ENCODE results near the gene TRIM63.

TRIM63 gene

GRCh38 chr1:26084091-26084561, 16.7 kb upstream of the TRIM63 start:
- DNase-seq, result no peak

DNA sequence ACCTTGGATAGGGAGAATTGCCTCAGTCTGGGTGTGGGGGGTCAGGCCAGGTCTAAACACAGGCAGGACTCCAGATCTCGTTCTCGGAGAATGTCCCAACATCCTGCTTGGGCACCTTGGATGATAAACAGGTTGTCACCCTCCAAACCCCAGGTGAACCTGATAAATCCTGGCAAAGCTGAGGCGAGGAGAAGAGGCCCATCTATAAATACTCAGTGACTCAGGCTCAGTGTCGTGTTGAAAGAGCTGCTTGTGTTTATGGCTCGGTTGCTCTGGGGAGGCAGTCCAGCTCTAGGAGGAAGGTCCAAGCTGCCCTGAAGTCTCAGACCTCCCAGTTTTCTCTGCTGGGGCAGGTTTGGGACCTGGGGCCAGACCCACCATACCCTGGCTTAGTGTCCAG, 15.8 kb upstream of the TRIM63 start:
- no peak for DNase-seq

DNA sequence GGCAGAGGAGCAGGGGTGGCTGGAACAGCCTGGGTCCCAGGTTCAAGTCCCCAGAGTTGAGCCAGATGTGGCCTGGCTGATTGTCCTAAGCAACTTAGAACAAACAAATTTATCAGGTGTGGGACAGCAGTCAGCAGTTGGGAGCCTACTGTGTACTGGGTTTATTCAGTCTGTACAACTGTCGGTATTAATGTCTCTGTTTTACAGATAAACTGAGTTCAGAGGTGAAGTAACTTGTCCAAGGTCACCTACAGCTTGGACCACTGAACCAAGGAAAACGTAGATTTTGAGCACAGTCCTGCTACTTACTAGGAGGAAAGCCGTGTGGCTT, 14.6 kb upstream of the TRIM63 start:
- DNase-seq, result no peak

- DNase-seq, result no peak
These were observed 14.0 kb upstream of the TRIM63 start for GRCh38 chr1:26081267-26082019.

- DNase-seq, result no peak
These were observed 12.8 kb upstream of the TRIM63 start for GRCh38 chr1:26079960-26080814.

DNA sequence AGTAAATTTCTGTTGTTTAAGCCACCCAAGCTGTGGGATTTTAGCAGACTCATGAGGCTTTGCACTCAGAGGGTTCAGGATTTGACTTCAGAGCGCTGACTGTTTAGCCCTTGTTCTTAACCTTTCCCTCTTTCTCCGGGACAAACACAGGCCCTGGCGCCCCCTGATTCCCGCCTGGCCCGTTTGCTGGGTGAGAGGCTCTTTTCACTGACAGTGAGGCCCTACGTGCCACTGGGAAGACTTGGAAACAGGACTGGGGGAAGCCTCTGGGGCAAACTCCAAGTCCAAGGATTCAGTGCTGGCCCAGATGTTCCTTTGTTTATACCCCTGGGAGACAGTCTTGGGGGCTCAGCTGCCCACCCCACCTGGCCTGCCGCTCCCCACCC, 11.7 kb upstream of the TRIM63 start:
- DNase-seq, result no peak

GRCh38 chr1:26078286-26079177, 11.1 kb upstream of the TRIM63 start:
- no peak for DNase-seq

- no peak for DNase-seq
These were observed 10.1 kb upstream of the TRIM63 start for GRCh38 chr1:26077524-26077923.

GRCh38 chr1:26075421-26076144, 8.2 kb upstream of the TRIM63 start:
- DNase-seq, result no peak

DNA sequence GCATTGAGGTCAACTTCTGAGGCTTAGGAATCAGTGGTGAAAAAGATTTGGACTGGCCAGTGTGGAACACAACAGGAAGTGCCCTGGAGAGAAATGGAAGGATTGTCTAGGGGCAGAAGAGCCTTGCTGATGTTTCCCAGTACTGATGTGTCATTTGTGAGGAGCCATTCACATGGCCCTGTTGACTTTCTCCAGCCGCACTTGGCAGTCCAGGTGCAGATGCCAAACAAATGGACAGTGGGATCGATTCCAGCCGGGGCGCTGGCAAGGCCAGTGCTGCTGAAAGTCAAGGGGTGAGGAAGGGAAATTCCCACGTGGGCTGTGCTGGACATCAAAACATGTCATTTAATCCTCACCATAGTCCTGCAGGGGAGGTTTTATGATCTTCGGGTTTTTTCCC, 4.9 kb upstream of the TRIM63 start:
- DNase-seq, result no peak

GRCh38 chr1:26070963-26071342, 3.5 kb upstream of the TRIM63 start:
- DNase-seq, result no peak

DNA sequence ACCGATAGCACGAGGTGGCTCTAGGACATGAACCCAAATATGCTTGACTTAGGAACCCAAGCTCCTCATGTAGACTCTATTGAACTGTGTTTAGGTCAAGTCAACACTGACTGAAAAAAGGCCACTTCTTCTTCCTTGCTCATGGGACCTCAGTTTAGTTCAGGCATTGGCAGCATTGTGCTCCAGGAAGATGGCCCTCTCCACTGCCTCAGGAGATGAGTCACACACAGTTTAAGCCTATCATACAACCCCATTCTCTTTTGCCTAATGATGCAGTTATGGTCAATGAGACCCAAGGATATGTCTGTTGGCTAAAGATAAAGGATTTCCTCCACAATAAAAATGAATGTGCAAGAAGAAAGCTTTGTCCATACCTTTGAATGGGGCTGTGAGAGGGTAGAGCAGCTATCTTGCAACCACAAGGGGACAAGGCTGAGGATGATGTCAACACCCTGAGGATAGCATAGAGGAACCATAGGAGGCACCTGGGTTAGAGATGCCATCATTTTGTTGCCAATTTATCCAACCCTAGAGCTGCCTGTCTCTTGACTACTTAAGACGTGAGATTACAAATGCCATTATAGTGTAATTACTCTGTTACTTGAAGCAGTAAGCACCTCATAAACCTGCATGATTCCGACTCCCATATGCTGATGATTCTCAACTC, 3.0 kb upstream of the TRIM63 start:
- no peak for DNase-seq

DNA sequence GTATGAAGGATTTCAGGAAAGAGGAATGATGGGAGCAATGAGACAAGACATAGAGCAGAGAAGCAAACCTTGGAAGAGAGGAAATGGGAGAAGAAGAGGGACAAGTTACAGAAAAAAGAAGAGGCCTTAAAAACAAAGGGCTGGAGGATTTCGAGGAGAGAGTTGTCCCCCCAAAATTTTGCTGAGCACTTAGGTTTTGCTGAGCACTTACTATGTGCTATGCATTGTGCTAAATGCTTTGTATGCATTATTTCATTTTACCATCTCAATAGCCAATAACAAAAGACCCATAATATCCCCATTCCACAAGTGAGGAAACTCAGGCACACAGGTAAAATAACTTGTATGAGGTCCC, 2.5 kb upstream of the TRIM63 start:
- DNase-seq, result no peak

GRCh38 chr1:26066857-26067256, 573 bp downstream of the TRIM63 start:
- DNase-seq, result no peak

DNA sequence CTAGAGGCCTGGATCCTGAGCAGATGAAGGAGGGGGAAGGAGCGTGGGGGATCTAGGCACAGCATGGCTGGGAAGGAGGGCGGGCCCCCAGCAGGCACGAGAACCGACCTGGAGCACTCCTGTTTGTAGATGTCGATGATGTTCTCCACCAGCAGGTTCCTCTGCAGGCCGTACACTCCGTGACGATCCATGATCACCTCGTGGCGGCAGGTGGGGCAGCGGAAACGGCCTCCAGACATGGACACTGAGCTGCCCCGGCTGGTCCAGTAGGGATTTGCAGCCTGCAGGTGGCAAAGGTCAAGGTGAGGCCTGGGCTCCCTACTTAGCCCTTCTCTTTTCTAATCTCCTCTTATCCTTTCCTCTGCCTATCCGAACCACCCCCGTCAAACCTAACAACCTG, 1.3 kb downstream of the TRIM63 start:
- no peak for DNase-seq

DNA sequence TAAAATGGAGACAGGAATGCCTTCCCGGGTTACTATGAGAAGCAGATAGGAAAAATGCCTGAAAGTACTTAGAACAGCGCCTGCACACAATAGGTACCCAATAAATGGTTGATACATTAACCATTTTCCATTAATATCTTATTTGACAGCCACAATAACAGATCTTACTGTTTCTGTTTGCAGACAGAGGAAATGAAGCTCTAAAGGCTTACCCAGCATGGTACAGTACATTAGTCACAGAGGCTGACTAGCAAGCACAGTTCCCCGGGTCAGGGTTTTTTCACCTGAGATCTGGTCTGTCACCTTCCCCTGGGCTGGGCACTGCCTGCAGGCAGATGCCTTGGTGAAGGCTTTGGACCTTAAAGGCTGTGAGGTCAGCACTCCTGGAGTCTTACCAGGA, 2.9 kb downstream of the TRIM63 start:
- no peak for DNase-seq

GRCh38 chr1:26060832-26061574, 6.4 kb downstream of the TRIM63 start:
- no peak for DNase-seq

DNA sequence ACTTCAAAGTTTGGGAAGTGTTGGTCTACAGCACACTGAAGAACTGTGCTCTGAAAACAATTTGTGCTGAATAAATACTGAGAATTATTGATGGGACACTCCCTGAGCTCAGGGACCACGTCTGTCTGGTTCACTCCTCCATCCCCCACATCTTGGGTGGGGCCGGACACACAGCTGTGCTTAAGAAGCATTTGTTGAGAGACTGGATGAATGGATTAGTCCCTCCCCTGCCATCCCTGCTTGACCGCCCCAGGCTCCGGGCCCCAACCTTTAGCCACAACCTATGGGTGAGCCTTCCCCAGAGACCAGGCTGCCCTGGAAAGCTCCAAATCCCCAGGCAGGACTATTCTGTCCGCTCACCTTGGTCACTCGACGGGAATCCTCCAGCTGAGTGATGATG, 7.5 kb downstream of the TRIM63 start:
- DNase-seq, result no peak

GRCh38 chr1:26058052-26058595, 9.3 kb downstream of the TRIM63 start:
- DNase-seq, result no peak

GRCh38 chr1:26057189-26057588, 10.2 kb downstream of the TRIM63 start:
- DNase-seq, result no peak

- DNase-seq, result no peak
These were observed 12.4 kb downstream of the TRIM63 start for GRCh38 chr1:26055041-26055440.
